GM08714 (cell line): Measurements from ENCODE around the gene KMT2B.
A peak's percentile ranks its signal among the peaks of the same experiment; 100 is the strongest.

Experiments used
- H3K4me3 ChIP-seq: fragments of 200-500 bp; sonication (Bioruptor generic); 2 replicates; pipeline ENCODE4 v1.5.1; 2014; ENCODE audit warnings: mild to moderate bottlenecking, low read length, inconsistent platforms
- ZNF274 ChIP-seq: IDR thresholded peaks from 2 replicates; pipeline ENCODE4 v1.6.1; 2012; ENCODE audit warnings: mild to moderate bottlenecking, low read depth, low read length

Gene KMT2B

GRCh38 chr19:35702223-35703012 is 15.4 kb upstream of the KMT2B start:
- H3K4me3 ChIP-seq: peak overlapping the region; percentile 54
- no peak for TF ChIP-seq ZNF274

- no peak overlapping the region for H3K4me3 ChIP-seq
- TF ChIP-seq ZNF274: no peak
Observed at GRCh38 chr19:35703343-35703742, 14.5 kb upstream of the KMT2B start.

DNA sequence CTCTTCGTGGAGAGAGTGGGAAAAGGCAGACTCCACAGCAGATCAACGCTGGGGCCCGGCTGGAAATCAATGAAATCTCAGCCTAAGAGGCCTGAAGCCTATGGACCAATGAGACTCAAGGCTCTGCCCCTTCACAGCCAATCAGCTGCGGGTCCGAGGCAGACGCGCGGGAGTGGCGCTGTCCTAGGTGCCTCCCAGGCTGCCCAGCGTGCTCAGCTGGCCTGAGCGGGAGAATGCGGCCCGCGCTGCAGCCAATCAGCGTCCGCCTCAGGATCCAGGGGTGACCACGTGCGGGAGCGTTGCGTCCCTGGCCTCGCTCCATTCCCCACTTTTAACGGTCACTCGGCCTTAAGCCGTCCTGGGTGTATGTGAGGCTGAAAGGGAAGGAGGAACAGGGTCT is 13.6 kb upstream of the KMT2B start, which contains the start of gene ZBTB32:
Gene ZBTB32 (plus strand): TSS at position 341 of the 400 bp plus-strand sequence. CDS start 10,069 bp downstream, outside the sequence.
- H3K4me3 ChIP-seq: no peak within 1 kb of the TSS
- TF ChIP-seq ZNF274: no peak

GRCh38 chr19:35708391-35708790 is 9.4 kb upstream of the KMT2B start:
- H3K4me3 ChIP-seq: no peak overlapping the region
- TF ChIP-seq ZNF274: no peak

GRCh38 chr19:35710784-35711723 is 6.7 kb upstream of the KMT2B start:
- no peak for TF ChIP-seq ZNF274
- peak overlapping the region; percentile 42; the same call in 1 of the 2 replicates for H3K4me3 ChIP-seq

DNA sequence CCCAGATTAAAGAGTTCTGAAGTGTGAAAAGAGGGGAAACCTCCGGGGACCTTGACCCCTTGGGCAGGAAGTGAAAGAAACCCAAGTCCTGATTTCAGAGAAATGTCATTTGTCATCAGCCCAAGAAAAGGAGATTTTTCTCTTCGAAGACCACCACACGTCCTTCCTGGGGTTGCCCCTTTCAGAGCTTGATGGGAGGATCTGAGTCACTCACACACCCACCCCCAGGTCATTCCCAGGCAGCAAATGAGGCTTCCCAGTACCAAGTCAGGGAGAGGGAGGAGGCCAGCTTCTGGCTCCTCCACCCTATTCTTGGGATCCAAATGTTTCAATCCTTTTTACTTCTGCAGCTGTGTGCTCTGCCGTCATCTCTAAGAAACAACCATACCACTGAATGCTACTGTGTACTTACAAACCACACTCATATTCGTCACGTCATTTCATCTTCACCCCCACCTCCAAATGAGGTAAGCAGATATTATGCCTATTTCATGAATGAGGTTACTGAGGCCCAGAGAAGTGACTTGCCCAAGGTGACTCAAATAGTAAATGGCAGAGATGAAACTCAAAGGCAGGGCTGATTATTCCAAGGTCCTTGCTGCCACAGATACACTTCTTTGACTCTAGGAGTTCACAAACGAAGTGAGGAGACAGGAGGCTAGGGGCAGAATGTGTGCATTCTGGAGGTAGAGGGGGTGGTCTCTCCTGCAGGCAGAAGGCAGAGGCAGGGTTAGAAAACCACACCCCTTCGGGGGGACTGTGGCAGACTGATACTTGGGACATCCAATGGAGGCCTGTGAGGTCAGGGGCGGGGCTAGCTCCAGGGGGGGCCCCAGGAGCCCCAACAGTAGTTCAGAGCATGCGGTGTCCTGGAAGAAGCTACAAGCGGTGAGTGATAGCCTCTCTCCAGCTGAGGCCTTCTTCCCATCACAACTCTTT is 5.0 kb upstream of the KMT2B start:
- no peak for TF ChIP-seq ZNF274
- H3K4me3 ChIP-seq: peak overlapping the region; percentile 49

GRCh38 chr19:35713506-35713850 is 4.3 kb upstream of the KMT2B start:
- TF ChIP-seq ZNF274: no peak
- H3K4me3 ChIP-seq: peak overlapping the region; percentile 49

DNA sequence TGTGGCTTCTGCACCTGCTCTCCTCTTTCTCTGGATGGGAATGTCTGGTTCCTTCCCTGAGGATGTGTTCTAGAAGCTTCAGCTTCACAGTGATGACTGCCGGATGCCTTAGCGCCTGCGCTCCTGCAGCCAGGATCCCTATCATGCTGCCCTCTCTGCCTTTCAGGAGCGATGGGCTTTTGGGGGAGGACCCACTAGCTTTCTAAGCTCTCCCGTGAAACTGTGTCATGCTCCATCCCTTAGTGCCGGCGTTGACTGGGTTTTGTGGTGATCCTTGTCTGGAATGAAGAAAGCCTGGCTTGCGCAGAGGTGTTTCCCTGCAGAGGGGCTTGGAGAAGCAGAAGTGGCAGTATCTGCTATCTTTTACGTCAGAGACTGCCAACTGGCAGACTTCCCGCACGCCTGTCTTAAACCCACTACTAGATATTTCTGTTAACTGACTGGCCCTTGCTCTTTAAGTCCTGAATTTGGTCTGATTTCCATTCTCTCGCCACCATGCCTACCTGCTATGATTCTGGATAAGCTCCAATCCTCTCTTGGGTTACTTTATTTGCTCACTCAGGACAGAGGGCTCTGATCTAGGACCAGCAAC is 3.8 kb upstream of the KMT2B start:
- peak overlapping the region; percentile 49 for H3K4me3 ChIP-seq
- no peak for TF ChIP-seq ZNF274

GRCh38 chr19:35714601-35715354 is 3.0 kb upstream of the KMT2B start:
- H3K4me3 ChIP-seq: peak overlapping the region; percentile 49; the same call in 1 of the 2 replicates
- TF ChIP-seq ZNF274: no peak

DNA sequence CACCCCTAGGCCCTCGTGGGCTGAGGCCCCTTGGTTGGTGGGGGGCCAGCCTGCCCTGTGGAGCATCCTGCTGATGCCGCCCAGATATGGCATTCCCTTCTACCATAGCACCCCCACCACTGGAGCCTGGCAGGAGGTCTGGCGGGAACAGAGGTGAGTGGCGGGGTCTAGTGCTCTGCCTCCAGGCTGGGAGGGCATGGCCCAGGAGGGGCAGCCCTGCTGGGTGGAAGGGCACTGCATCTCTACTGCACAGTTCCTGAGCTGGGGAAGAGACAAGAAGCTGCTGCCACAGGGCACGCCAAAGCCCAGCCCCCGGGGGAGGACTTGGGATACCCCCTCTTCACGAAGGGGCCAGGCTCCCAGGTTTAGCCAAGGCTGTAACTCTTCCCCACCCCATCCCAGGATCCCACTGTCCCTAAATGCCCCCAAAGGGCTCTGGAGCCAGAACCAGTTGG is 2.4 kb upstream of the KMT2B start:
- peak overlapping the region; percentile 84; the same call in 1 of the 2 replicates for H3K4me3 ChIP-seq
- no peak for TF ChIP-seq ZNF274

DNA sequence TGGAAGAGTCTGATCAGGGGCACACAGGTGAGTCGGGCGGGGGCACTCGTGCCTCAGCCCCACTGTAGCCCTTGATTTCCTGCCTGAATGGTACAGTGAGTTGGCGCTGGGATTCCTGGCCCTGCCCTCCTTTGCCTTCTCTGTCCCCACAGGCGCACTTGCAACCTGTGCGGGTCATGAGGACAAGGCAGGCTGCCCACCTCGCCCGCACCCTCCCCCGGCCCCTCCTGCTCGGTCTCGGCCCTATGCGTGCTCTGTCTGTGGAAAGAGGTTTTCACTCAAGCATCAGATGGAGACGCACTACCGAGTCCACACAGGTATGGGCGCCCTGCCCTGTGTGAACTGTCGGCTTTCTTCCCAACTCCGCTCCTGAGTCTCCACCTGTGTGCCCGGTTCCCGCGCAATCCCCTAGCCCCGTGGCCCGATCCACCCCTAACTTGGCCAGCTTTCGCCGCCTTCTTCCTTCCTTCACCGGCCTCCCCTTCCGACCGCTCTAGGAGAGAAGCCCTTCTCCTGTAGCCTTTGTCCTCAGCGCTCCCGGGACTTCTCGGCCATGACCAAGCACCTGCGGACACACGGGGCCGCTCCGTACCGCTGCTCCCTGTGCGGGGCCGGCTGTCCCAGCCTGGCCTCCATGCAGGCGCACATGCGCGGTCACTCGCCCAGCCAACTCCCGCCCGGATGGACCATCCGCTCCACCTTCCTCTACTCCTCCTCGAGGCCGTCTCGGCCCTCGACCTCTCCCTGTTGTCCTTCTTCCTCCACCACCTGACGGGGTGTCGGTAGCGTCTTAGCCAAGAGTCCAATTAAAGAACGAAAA is 1.6 kb upstream of the KMT2B start:
- TF ChIP-seq ZNF274: no peak
- H3K4me3 ChIP-seq: peak overlapping the region; percentile 84
